GM23248 (cell line): ENCODE data around the gene CFH.

Experiments used
- EZH2 ChIP-seq: fragments of 200-600 bp; sonication (generic); IDR thresholded peaks from 2 replicates; pipeline ENCODE4 v1.6.1; 2018; ENCODE audit warnings: antibody characterized with exemption, mild to moderate bottlenecking; ENCODE audit not compliant: insufficient read depth, poor library complexity, severe bottlenecking
- EZH2phosphoT487 ChIP-seq: fragments of 200-600 bp; sonication (generic); IDR thresholded peaks from 2 replicates; pipeline ENCODE4 v1.6.1; 2018; ENCODE audit warnings: antibody characterized with exemption, moderate library complexity, mild to moderate bottlenecking, low read depth; ENCODE audit not compliant: insufficient read depth

GRCh38 chr1:196689001-196689400 is 37.2 kb downstream of the CFH start:
- TF ChIP-seq EZH2phosphoT487 = no peak
- no peak for TF ChIP-seq EZH2
